Fibroblast of lung (primary cell): ENCODE measurements around the gene TMEM258. TPM values are rescaled to one million over a fixed set of nuclear protein-coding genes. Genes with fewer than 3 reads are reported as not detected.

ENCODE experiments used
- DNase-seq, 2 donors: peaks; one replicate each; pipeline versions ENCODE4 v3.0.0 to v3.0.0-alpha.2; 2010; ENCODE audit warnings: low read depth in 2 of 2
- H2AFZ ChIP-seq: 2 replicates; pipeline ENCODE4 v1.5.1; 2012; ENCODE audit warnings: low read length, control low read depth, inconsistent platforms
- H3K27ac ChIP-seq: 2 replicates; pipeline ENCODE4 v1.5.1; 2011; ENCODE audit warnings: low read length, control low read depth; ENCODE audit not compliant: insufficient read depth
- H3K27me3 ChIP-seq: 2 replicates; pipeline ENCODE4 v1.5.1; 2011; ENCODE audit warnings: mild to moderate bottlenecking, low read length; ENCODE audit not compliant: control insufficient read depth, insufficient read depth
- H3K36me3 ChIP-seq: 2 replicates; pipeline ENCODE4 v1.5.1; 2011; ENCODE audit warnings: low read length; ENCODE audit not compliant: control insufficient read depth, insufficient read depth
- H3K4me1 ChIP-seq: 2 replicates; pipeline ENCODE4 v1.5.1; 2011; ENCODE audit warnings: low read length; ENCODE audit not compliant: control insufficient read depth, insufficient read depth; ENCODE audit errors: extremely low read depth
- H3K4me2 ChIP-seq: 2 replicates; pipeline ENCODE4 v1.5.1; 2011; ENCODE audit warnings: low read length, control low read depth; ENCODE audit not compliant: insufficient read depth; ENCODE audit errors: extremely low read depth
- H3K4me3 ChIP-seq, 4 experiments: fragments of 200-600 bp in 1 of 4; sonication (generic) in 1 of 4; replicated peaks in 1 of 4; 2 replicates each; pipeline ENCODE4 v1.5.1; 2011 to 2016; ENCODE audit warnings: low read length in 4 of 4, low read depth in 3 of 4, mild to moderate bottlenecking in 3 of 4, control low read depth in 2 of 4, inconsistent platforms in 1 of 4, mixed read lengths in 1 of 4; ENCODE audit not compliant: insufficient read depth in 1 of 4; ENCODE audit errors: control extremely low read depth in 1 of 4
- H3K79me2 ChIP-seq: 2 replicates; pipeline ENCODE4 v1.5.1; 2012; ENCODE audit warnings: mild to moderate bottlenecking, low read length, inconsistent platforms; ENCODE audit not compliant: control insufficient read depth, insufficient read depth
- H3K9ac ChIP-seq: 2 replicates; pipeline ENCODE4 v1.5.1; 2011; ENCODE audit warnings: mild to moderate bottlenecking, low read length, control low read depth; ENCODE audit not compliant: insufficient read depth
- H3K9me3 ChIP-seq: 2 replicates; pipeline ENCODE4 v1.5.1; 2012; ENCODE audit warnings: low read depth, low read length; ENCODE audit not compliant: control insufficient read depth, insufficient read depth
- H4K20me1 ChIP-seq: 2 replicates; pipeline ENCODE4 v1.5.1; 2011; ENCODE audit warnings: low read length; ENCODE audit not compliant: control insufficient read depth, insufficient read depth; ENCODE audit errors: extremely low read depth
- EZH2 ChIP-seq: IDR thresholded peaks from 2 replicates; pipeline ENCODE4 v1.5.1; 2012; ENCODE audit warnings: low read length, control low read depth, mild to moderate bottlenecking; ENCODE audit errors: missing control alignments
- polyA plus RNA-seq, 2 donors: library from polyadenylated mRNA; depleted of rRNA in 1 of 2; stranded (reverse) in 1 of 2; unstranded in 1 of 2; fragments of >200 nt; gene quantifications; 2 replicates each; pipeline ENCODE4 v1.2.1, GENCODE V29; 2011 to 2012; ENCODE audit warnings: missing spikeins in 1 of 2
- total RNA-seq: library from RNA; depleted of rRNA; stranded (reverse); fragments of >200 nt; gene quantifications from 2 replicates; pipeline ENCODE4 v1.2.1, GENCODE V29; 2014
- TF ChIP-seq, protein P1 (sequence below), 2 donors: IDR thresholded peaks in 1 of 2; conservative IDR thresholded peaks in 1 of 2; 1 replicate in 1 of 2; 2 replicates in 1 of 2; pipeline ENCODE4 v1.5.1; 2011 to 2012; ENCODE audit warnings: low read length in 2 of 2, control low read depth in 1 of 2, inconsistent platforms in 1 of 2, low read depth in 1 of 2, mild to moderate bottlenecking in 1 of 2

The TMEM258 gene
- total and polyA plus RNA-seq, 2 donors (not counting 1 experiment from before 2014, with no cell fraction given) = 173 to 245 TPM

DNA sequence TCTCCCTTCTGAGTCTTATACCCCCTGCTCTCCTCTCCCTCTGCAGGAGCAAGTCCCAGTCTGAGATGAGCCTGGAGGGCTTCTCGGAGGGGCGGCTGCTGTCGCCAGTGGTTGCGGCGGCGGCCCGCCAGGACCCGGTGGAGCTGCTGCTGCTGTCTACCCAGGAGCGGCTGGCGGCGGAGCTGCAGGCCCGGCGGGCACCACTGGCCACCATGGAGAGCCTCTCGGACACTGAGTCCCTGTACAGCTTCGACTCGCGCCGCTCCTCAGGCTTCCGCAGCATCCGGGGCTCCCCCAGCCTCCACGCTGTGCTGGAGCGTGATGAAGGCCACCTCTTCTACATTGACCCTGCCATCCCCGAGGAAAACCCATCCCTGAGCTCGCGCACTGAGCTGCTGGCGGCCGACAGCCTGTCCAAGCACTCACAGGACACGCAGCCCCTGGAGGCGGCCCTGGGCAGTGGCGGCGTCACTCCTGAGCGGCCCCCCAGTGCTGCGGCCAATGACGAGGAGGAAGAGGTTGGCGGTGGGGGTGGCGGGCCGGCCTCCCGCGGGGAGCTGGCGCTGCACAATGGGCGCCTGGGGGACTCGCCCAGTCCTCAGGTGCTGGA lies 48.8 kb downstream of the TMEM258 start:
- H3K79me2 ChIP-seq = no peaks in the 10 kb centered on the region

DNA sequence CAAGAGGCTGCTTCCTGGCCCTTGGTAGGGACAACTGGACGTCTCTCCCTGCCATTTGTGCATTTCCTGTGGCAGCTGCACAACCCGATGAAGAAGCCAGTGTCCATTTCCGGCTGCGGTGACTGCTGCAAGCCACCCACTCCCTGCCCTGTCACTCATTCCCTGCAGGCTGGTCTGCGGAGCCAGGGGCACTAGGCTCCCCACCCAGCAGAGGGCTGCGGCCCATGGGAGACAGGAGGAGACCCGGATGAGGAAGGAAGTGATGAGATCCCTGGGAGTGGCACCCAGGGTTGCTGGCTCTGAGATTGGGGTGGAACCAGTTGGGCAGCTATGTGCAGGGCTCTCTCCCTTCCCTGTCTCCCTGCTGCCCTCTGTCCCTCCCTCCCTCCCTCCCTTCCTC lies 50.0 kb downstream of the TMEM258 start:
- Histone ChIP-seq H2AFZ (no peak overlapping the region), H3K36me3 (no peaks in the 10 kb centered on the region), H3K9ac (no peak overlapping the region), H3K4me2 (no peak overlapping the region), H4K20me1 (no peaks in the 10 kb centered on the region), H3K79me2 (no peaks in the 10 kb centered on the region), H3K27ac (no peak overlapping the region), H3K4me1 (no peaks in the 10 kb centered on the region), H3K9me3 (no peaks in the 10 kb centered on the region), H3K27me3 (no peaks in the 10 kb centered on the region), H3K4me3 (no peak overlapping the region)
- DNase-seq = no peak
- no peak for TF ChIP-seq EZH2
- TF ChIP-seq, protein P1, sequence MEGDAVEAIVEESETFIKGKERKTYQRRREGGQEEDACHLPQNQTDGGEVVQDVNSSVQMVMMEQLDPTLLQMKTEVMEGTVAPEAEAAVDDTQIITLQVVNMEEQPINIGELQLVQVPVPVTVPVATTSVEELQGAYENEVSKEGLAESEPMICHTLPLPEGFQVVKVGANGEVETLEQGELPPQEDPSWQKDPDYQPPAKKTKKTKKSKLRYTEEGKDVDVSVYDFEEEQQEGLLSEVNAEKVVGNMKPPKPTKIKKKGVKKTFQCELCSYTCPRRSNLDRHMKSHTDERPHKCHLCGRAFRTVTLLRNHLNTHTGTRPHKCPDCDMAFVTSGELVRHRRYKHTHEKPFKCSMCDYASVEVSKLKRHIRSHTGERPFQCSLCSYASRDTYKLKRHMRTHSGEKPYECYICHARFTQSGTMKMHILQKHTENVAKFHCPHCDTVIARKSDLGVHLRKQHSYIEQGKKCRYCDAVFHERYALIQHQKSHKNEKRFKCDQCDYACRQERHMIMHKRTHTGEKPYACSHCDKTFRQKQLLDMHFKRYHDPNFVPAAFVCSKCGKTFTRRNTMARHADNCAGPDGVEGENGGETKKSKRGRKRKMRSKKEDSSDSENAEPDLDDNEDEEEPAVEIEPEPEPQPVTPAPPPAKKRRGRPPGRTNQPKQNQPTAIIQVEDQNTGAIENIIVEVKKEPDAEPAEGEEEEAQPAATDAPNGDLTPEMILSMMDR (conservative IDR thresholded peaks at IDR 0.05 in 1 of 2, IDR thresholded peaks at IDR 0.05 in 1 of 2; ENCODE audit: low read depth in 1 of 2, low read length in 2 of 2) = no peak

More for the DNA sequence above, 48.8 kb downstream of the TMEM258 start:
- Histone ChIP-seq H4K20me1 (no peaks in the 10 kb centered on the region), H3K4me2 (no peak overlapping the region), H2AFZ (no peak overlapping the region), H3K27me3 (no peaks in the 10 kb centered on the region), H3K4me3 (no peak overlapping the region), H3K9me3 (no peaks in the 10 kb centered on the region), H3K9ac (no peak overlapping the region), H3K4me1 (no peaks in the 10 kb centered on the region), H3K36me3 (no peaks in the 10 kb centered on the region), H3K27ac (no peak overlapping the region)
- no peak for DNase-seq
- TF ChIP-seq EZH2 = no peak
- TF ChIP-seq, protein P1 (conservative IDR thresholded peaks at IDR 0.05 in 1 of 2, IDR thresholded peaks at IDR 0.05 in 1 of 2; ENCODE audit: low read depth in 1 of 2, low read length in 2 of 2) = no peak

DNA sequence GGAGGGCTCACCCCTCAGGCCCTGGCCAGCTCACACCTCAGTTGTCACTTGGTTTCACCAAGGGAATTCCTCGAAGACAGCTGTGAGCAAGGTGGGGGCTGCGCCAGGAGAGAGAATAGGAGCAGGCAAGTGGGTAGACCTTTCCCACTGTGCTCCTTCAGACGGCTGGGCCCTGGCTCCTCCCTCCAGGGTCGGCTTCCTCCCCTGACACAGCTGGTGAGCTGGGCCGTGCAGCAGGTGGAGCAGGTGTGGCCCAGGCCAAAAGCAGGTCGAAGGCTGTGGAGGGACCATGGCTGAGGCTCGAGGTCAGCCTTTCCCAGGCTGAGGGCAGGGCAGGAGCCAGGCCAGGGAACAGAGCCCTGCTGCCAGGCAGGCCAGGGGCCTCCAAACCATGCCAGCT lies 52.4 kb downstream of the TMEM258 start:
- no peak overlapping the region for H3K4me2 ChIP-seq
- H2AFZ ChIP-seq = no peak overlapping the region
- no peak overlapping the region for H3K4me3 ChIP-seq
- no peaks in the 10 kb centered on the region for H3K36me3 ChIP-seq
- no peaks in the 10 kb centered on the region for H3K9me3 ChIP-seq
- no peaks in the 10 kb centered on the region for H3K79me2 ChIP-seq
- DNase-seq = no peak
- no peaks in the 10 kb centered on the region for H3K4me1 ChIP-seq
- no peak for TF ChIP-seq EZH2
- TF ChIP-seq, protein P1 (conservative IDR thresholded peaks at IDR 0.05 in 1 of 2, IDR thresholded peaks at IDR 0.05 in 1 of 2; ENCODE audit: low read depth in 1 of 2, low read length in 2 of 2) = no peak
- H4K20me1 ChIP-seq = no peaks in the 10 kb centered on the region
- no peak overlapping the region for H3K27ac ChIP-seq
- H3K27me3 ChIP-seq = no peaks in the 10 kb centered on the region
- no peak overlapping the region for H3K9ac ChIP-seq
